ES-I3 (cell line): ENCODE data around the gene EDAR.

Experiments used
- H3K36me3 ChIP-seq: 2 replicates; pipeline ENCODE4 v1.6.1; 2013; ENCODE audit warnings: mild to moderate bottlenecking, low read length, control low read depth, moderate library complexity; ENCODE audit not compliant: insufficient read depth
- H3K4me1 ChIP-seq: 2 replicates; pipeline ENCODE4 v1.6.1; 2013; ENCODE audit warnings: mild to moderate bottlenecking, control low read depth, low read length; ENCODE audit not compliant: insufficient read depth
- H3K9ac ChIP-seq: 2 replicates; pipeline ENCODE4 v1.6.1; 2013; ENCODE audit warnings: low read depth, mild to moderate bottlenecking, low read length, moderate library complexity
- H3K9me3 ChIP-seq: 2 replicates; pipeline ENCODE4 v1.6.1; 2013; ENCODE audit warnings: mild to moderate bottlenecking, low read length, moderate library complexity; ENCODE audit not compliant: control insufficient read depth, insufficient read depth

EDAR gene

GRCh38 chr2:108965540-108966289 is 23.3 kb downstream of the EDAR start:
- Histone ChIP-seq H3K4me1 (0 out of 2 replicates have a peak, but pooled peaks cover 3% of the 10 kb centered on the region), H3K9me3 (no peaks in the 10 kb centered on the region), H3K9ac (no peak overlapping the region), H3K36me3 (no peaks in the 10 kb centered on the region)

- Histone ChIP-seq H3K4me1 (0 out of 2 replicates have a peak, but pooled peaks cover 5% of the 10 kb centered on the region), H3K9ac (no peak overlapping the region), H3K9me3 (no peaks in the 10 kb centered on the region), H3K36me3 (no peaks in the 10 kb centered on the region)
Measured at GRCh38 chr2:108963057-108963456, 26.0 kb downstream of the EDAR start.

GRCh38 chr2:108961796-108962195 is 27.2 kb downstream of the EDAR start:
- no peaks in the 10 kb centered on the region for H3K9me3 ChIP-seq
- H3K4me1 ChIP-seq, result peaks cover 13% of the 10 kb centered on the region; the same call in 1 of the 2 replicates
- H3K36me3 ChIP-seq, result no peaks in the 10 kb centered on the region
- H3K9ac ChIP-seq, result no peak overlapping the region

GRCh38 chr2:108960006-108960405 is 29.0 kb downstream of the EDAR start:
- Histone ChIP-seq H3K36me3 (no peaks in the 10 kb centered on the region), H3K9me3 (no peaks in the 10 kb centered on the region), H3K4me1 (peaks cover 13% of the 10 kb centered on the region; the same call in 1 of the 2 replicates), H3K9ac (no peak overlapping the region)

- H3K4me1 ChIP-seq, result peaks cover 13% of the 10 kb centered on the region; the same call in 1 of the 2 replicates
- no peaks in the 10 kb centered on the region for H3K36me3 ChIP-seq
- H3K9ac ChIP-seq, result no peak overlapping the region
Measured at GRCh38 chr2:108959401-108959800, 29.6 kb downstream of the EDAR start.

GRCh38 chr2:108958632-108959341 is 30.2 kb downstream of the EDAR start:
- Histone ChIP-seq H3K4me1 (peaks cover 13% of the 10 kb centered on the region; the same call in 1 of the 2 replicates), H3K9me3 (no peaks in the 10 kb centered on the region), H3K9ac (no peak overlapping the region), H3K36me3 (no peaks in the 10 kb centered on the region)

More at GRCh38 chr2:108959401-108959800, 29.6 kb downstream of the EDAR start:
- H3K9me3 ChIP-seq, result no peaks in the 10 kb centered on the region

- Histone ChIP-seq H3K4me1 (peaks cover 13% of the 10 kb centered on the region; the same call in 1 of the 2 replicates), H3K9ac (no peak overlapping the region), H3K9me3 (no peaks in the 10 kb centered on the region), H3K36me3 (no peaks in the 10 kb centered on the region)
Measured at GRCh38 chr2:108958002-108958401, 31.0 kb downstream of the EDAR start.

GRCh38 chr2:108956375-108956774 is 32.6 kb downstream of the EDAR start:
- Histone ChIP-seq H3K9ac (no peak overlapping the region), H3K9me3 (no peaks in the 10 kb centered on the region), H3K36me3 (no peaks in the 10 kb centered on the region), H3K4me1 (peaks cover 11% of the 10 kb centered on the region; the same call in 1 of the 2 replicates)

- Histone ChIP-seq H3K36me3 (no peaks in the 10 kb centered on the region), H3K9ac (no peak overlapping the region), H3K9me3 (no peaks in the 10 kb centered on the region; the same call in 1 of the 2 replicates), H3K4me1 (no peaks in the 10 kb centered on the region)
Measured at GRCh38 chr2:108950369-108951135, 38.5 kb downstream of the EDAR start.

GRCh38 chr2:108949316-108950239 is 39.4 kb downstream of the EDAR start:
- no peaks in the 10 kb centered on the region for H3K36me3 ChIP-seq
- no peaks in the 10 kb centered on the region for H3K4me1 ChIP-seq
- no peaks in the 10 kb centered on the region; the same call in 1 of the 2 replicates for H3K9me3 ChIP-seq
- no peak overlapping the region for H3K9ac ChIP-seq

- no peak overlapping the region for H3K9ac ChIP-seq
Measured at GRCh38 chr2:108947271-108947907, 41.6 kb downstream of the EDAR start.

GRCh38 chr2:108946442-108946841 is 42.6 kb downstream of the EDAR start:
- Histone ChIP-seq H3K9ac (no peak overlapping the region), H3K4me1 (no peaks in the 10 kb centered on the region), H3K36me3 (no peaks in the 10 kb centered on the region), H3K9me3 (no peaks in the 10 kb centered on the region; the same call in 1 of the 2 replicates)

More at GRCh38 chr2:108947271-108947907, 41.6 kb downstream of the EDAR start:
- H3K36me3 ChIP-seq, result no peaks in the 10 kb centered on the region
- no peaks in the 10 kb centered on the region for H3K4me1 ChIP-seq
- no peaks in the 10 kb centered on the region; the same call in 1 of the 2 replicates for H3K9me3 ChIP-seq

- H3K9ac ChIP-seq, result no peak overlapping the region
- no peaks in the 10 kb centered on the region for H3K36me3 ChIP-seq
- no peaks in the 10 kb centered on the region; the same call in 1 of the 2 replicates for H3K9me3 ChIP-seq
- no peaks in the 10 kb centered on the region for H3K4me1 ChIP-seq
Measured at GRCh38 chr2:108945969-108946368, 43.1 kb downstream of the EDAR start.
